ENCODE data around the gene GUCA2A. TPM values are rescaled to one million over a fixed set of nuclear protein-coding genes. Genes with fewer than 3 reads are reported as not detected.
"Not testable (repeated sequence)": the region's sequence is repeated elsewhere in the genome, so short reads cannot be mapped to it uniquely, and the experiment has no call there.

Gene GUCA2A
- total RNA-seq, 1 experiment from 2014 or later = not detected

DNA sequence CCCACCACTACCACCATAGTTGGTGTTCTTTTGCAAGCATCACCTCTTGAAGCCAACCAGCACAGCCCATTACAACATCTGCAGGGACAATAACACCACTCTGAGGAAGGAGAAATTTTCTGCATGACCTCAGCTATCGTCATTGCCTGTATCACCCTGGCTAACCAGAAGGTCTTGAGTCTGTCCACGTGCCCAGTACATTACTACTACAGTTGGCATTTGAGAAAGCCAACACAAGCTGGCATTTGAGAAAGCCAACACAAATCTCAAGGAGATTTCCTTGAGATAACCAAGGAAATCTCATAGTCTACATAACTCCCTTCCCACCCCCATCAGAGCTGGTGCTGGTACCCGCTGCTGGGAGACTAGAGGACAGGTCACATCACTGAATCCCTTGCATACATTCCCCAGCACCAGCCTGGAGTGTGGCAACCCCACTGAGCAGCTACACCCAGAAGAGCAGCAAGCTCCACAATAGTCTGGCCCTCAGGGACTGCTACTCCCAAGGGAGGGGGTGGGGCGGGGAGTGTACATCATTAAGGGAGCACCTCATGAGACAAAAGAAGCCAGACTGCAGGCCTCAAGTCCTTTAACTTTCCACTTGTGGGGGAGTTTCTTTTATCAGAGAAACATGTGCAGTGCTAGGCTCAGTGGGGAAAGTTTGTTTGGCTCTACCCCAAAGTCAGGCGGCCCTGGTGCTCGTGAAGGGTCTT, 46.0 kb upstream of the GUCA2A start:
- Histone ChIP-seq H3K79me2 (ENCODE audit: low read depth) (peaks cover 88% of the 10 kb centered on the region), H3F3A (ENCODE audit: insufficient read depth, low read depth) (peaks cover 80% of the 10 kb centered on the region), H3K4me3 (no peak overlapping the region), H3K4me2 (peak overlapping the region; percentile 41), H3K27me3 (ENCODE audit: insufficient read depth, low read depth) (no peaks in the 10 kb centered on the region), H3K9me3 (ENCODE audit: insufficient read depth, low read depth) (peaks cover 12% of the 10 kb centered on the region; the same call in 1 of the 2 replicates), H2AFZ (no peak overlapping the region), H3K36me3 (ENCODE audit: low read depth) (peaks cover 15% of the 10 kb centered on the region), H3K27ac (peak overlapping the region; percentile 66), H3K4me1 (replicated peaks; ENCODE audit: insufficient read depth) (peaks cover 99% of the 10 kb centered on the region), H3K9me2 (ENCODE audit: insufficient read depth) (no peaks in the 10 kb centered on the region), H4K20me1 (ENCODE audit: insufficient read depth) (no peaks in the 10 kb centered on the region)
- no TSS peak for BruUV-seq (replicated peaks)
- ChIA-PET POLR2A (ENCODE audit: unreplicated experiment) (interaction anchor here (0.6 to 0.7 kb wide), 2 partner anchors 11 to 54 kb away, joined by 3 to 7 read pairs; no protein-coding TSS in a partner anchor), CTCF (interaction anchor here (0.6 to 1.0 kb wide), 2 partner anchors 13 to 37 kb away, joined by 3 to 4 read pairs; no protein-coding TSS in a partner anchor)
- intact Hi-C loops (cut with micrococcal nuclease; ENCODE audit: unreplicated experiment) = loop anchor here (1.0 to 2.0 kb wide), 3 partner anchors 12 to 130 kb away; no protein-coding TSS in a partner anchor
- no peak for TF ChIP-seq EZH2 (IDR thresholded peaks at IDR 0.05; ENCODE audit: low read depth)
- TF ChIP-seq, protein P1, sequence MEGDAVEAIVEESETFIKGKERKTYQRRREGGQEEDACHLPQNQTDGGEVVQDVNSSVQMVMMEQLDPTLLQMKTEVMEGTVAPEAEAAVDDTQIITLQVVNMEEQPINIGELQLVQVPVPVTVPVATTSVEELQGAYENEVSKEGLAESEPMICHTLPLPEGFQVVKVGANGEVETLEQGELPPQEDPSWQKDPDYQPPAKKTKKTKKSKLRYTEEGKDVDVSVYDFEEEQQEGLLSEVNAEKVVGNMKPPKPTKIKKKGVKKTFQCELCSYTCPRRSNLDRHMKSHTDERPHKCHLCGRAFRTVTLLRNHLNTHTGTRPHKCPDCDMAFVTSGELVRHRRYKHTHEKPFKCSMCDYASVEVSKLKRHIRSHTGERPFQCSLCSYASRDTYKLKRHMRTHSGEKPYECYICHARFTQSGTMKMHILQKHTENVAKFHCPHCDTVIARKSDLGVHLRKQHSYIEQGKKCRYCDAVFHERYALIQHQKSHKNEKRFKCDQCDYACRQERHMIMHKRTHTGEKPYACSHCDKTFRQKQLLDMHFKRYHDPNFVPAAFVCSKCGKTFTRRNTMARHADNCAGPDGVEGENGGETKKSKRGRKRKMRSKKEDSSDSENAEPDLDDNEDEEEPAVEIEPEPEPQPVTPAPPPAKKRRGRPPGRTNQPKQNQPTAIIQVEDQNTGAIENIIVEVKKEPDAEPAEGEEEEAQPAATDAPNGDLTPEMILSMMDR (conservative IDR thresholded peaks at IDR 0.05) = no peak
- DNase-seq = peak; percentile 76 to 99

DNA sequence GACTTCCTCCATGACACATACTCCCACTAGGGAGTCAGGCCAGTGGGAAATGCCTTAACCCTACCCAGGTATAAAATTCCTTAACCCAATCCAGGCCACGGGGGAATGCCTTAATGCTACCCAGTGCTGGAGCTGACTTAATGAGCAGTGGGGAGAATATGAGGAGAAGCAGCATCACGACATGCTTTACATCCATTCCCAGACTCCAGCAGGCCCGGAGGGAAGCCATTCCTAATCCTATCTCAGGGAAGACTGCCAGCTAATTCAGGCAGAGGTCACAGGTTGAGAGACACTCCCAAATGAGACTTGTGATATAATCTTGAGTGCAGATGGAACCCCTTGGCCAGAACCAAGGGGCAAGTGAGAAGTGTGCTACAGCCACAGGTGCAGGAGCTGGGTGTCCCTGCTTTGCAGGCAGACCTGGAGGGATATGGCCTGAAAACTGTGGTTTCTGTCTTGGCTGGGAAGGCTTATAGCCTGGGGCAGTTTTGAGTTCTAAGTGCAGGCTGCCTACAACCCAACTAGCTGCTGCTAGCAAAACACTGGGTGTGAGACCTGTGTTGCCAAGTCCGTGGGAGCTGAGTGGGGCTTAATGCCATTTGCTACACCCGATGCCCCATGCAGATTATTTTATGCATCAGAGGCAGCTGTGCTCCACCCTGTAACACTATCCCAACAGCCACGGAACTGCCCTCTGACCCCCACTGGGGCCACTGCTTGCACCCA, 45.1 kb upstream of the GUCA2A start:
- CTCF ChIA-PET = no interaction called here
- POLR2A ChIA-PET (ENCODE audit: unreplicated experiment) = no interaction called here
- no TSS peak for BruUV-seq (replicated peaks)

DNA sequence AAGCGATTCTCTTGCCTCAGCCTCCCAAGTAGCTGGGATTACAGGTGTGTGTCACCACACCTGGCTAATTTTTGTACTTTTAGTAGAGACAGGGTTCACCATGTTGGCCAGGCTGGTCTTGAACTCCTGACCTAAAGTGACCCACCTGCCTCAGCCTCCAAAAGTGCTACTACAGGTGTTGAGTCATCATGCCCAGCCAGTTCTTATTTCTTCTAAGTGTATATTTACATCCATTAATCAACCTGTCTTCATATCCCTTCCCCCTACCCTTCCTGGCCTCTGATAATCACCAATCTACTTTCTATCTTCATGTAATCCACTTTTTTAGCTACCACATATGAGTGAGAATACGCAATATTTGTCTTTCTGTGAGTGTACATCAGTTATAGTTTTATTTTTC, 42.4 kb upstream of the GUCA2A start:
- peak overlapping the region; percentile 91 for H3K27ac ChIP-seq
- H3K4me2 ChIP-seq = peak overlapping the region; percentile 71
- CTCF ChIA-PET = not testable (repeated sequence)

More for the DNA sequence above, 45.1 kb upstream of the GUCA2A start:
- H2AFZ ChIP-seq = no peak overlapping the region
- H3K4me3 ChIP-seq = no peak overlapping the region
- H3K27ac ChIP-seq = peak overlapping the region; percentile 66
- H3F3A ChIP-seq (ENCODE audit: insufficient read depth, low read depth) = peaks cover 77% of the 10 kb centered on the region
- peak overlapping the region; percentile 41 for H3K4me2 ChIP-seq
- no peaks in the 10 kb centered on the region for H3K27me3 ChIP-seq (ENCODE audit: insufficient read depth, low read depth)
- H3K9me3 ChIP-seq (ENCODE audit: insufficient read depth, low read depth) = peaks cover 21% of the 10 kb centered on the region; the same call in 1 of the 2 replicates
- H3K79me2 ChIP-seq (ENCODE audit: low read depth) = peaks cover 90% of the 10 kb centered on the region
- peaks cover 99% of the 10 kb centered on the region for H3K4me1 ChIP-seq (replicated peaks; ENCODE audit: insufficient read depth)
- peaks cover 24% of the 10 kb centered on the region for H3K36me3 ChIP-seq (ENCODE audit: low read depth)
- no peak for TF ChIP-seq EZH2 (IDR thresholded peaks at IDR 0.05; ENCODE audit: low read depth)
- TF ChIP-seq, protein P1 (conservative IDR thresholded peaks at IDR 0.05) = no peak
- DNase-seq = peak; percentile 64 to 68
- no peaks in the 10 kb centered on the region for H4K20me1 ChIP-seq (ENCODE audit: insufficient read depth)
- no peaks in the 10 kb centered on the region for H3K9me2 ChIP-seq (ENCODE audit: insufficient read depth)
- intact Hi-C loops (cut with micrococcal nuclease; ENCODE audit: unreplicated experiment) = loop anchor here (1.0 to 2.0 kb wide), 3 partner anchors 13 to 131 kb away; no protein-coding TSS in a partner anchor

More for the DNA sequence above, 42.4 kb upstream of the GUCA2A start:
- Histone ChIP-seq H3F3A (ENCODE audit: insufficient read depth, low read depth) (peaks cover 63% of the 10 kb centered on the region), H3K4me1 (replicated peaks; ENCODE audit: insufficient read depth) (peaks cover 73% of the 10 kb centered on the region), H3K36me3 (ENCODE audit: low read depth) (peaks cover 42% of the 10 kb centered on the region), H3K4me3 (peak overlapping the region; percentile 8; the same call in 1 of the 2 replicates), H3K79me2 (ENCODE audit: low read depth) (peaks cover 93% of the 10 kb centered on the region), H3K9me3 (ENCODE audit: insufficient read depth, low read depth) (peaks cover 33% of the 10 kb centered on the region)
- POLR2A ChIA-PET (ENCODE audit: unreplicated experiment); H4K20me1 ChIP-seq (ENCODE audit: insufficient read depth); BruUV-seq (replicated peaks); H2AFZ ChIP-seq; H3K27me3 ChIP-seq (ENCODE audit: insufficient read depth, low read depth); H3K9me2 ChIP-seq (ENCODE audit: insufficient read depth): not testable (repeated sequence)
- intact Hi-C loops (cut with micrococcal nuclease; ENCODE audit: unreplicated experiment) = loop anchor here (1.0 kb wide), 1 partner anchor 15 kb away; no protein-coding TSS in a partner anchor
- peak in 1 of 2 experiments; percentile 70 for DNase-seq

Measured in PC-9 (cell line).